NB4 (cell line): ENCODE measurements around the gene ATRNL1.

Source experiments
- DNase-seq: peaks from one replicate; pipeline ENCODE4 v3.0.0; 2010; ENCODE audit warnings: low read depth
- H3K4me3 ChIP-seq: one replicate; pipeline ENCODE4 v1.5.1; 2011; ENCODE audit warnings: mild to moderate bottlenecking, low read depth, low read length, moderate library complexity
- MYC ChIP-seq: IDR thresholded peaks from 2 replicates; pipeline ENCODE4 v1.6.1; 2011; ENCODE audit warnings: low read depth, low read length
- POLR2A ChIP-seq: IDR thresholded peaks from 2 replicates; pipeline ENCODE4 v1.6.1; 2011; ENCODE audit warnings: mild to moderate bottlenecking; ENCODE audit not compliant: insufficient read length; ENCODE audit errors: extremely low read depth
- TF ChIP-seq, protein P1 (sequence below): IDR thresholded peaks from 2 replicates; pipeline ENCODE4 v1.6.1; 2011; ENCODE audit warnings: low read depth, low read length
- TF ChIP-seq, protein P2 (sequence below): IDR thresholded peaks from one replicate; pipeline ENCODE4 v1.5.1; 2012; ENCODE audit warnings: low read depth, low read length

ATRNL1 gene

DNA sequence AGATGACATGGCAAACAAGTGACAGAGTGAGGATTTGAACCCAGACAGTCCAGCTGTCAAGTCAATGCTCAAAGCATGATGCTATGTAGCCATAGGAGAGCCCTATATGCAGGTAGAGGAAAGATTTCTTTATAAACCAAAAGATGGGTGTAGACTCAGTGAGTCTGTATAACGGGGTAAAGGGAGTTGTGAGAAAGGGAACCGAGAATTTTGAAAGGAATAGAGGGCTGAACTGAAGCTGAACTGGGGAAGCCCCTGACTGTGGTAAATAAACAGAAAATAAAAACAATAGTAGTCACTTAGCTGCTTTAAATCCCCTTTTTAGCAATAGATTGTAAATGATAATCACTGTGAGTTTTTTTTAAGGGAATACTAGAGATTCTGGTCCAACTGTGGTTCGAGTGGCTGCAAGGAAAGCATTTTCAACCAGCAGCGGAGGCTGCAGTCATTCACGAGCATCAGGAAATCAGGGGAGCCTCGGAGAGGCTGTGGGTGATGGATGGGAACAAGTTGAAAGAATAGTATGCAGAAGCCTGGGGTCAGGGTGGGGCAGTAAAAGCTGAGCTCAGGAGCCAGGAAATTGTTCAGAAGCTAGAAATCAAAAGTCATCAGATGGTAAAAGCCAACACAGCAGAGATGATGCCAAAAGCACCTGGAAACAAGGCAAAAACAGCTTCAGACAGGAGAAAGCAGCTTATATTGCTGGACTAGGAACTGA lies 786.4 kb downstream of the ATRNL1 start:
- no peak overlapping the region for H3K4me3 ChIP-seq
- TF ChIP-seq, protein P1, sequence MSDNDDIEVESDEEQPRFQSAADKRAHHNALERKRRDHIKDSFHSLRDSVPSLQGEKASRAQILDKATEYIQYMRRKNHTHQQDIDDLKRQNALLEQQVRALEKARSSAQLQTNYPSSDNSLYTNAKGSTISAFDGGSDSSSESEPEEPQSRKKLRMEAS, result no peak
- no peak for TF ChIP-seq MYC
- TF ChIP-seq, protein P2, sequence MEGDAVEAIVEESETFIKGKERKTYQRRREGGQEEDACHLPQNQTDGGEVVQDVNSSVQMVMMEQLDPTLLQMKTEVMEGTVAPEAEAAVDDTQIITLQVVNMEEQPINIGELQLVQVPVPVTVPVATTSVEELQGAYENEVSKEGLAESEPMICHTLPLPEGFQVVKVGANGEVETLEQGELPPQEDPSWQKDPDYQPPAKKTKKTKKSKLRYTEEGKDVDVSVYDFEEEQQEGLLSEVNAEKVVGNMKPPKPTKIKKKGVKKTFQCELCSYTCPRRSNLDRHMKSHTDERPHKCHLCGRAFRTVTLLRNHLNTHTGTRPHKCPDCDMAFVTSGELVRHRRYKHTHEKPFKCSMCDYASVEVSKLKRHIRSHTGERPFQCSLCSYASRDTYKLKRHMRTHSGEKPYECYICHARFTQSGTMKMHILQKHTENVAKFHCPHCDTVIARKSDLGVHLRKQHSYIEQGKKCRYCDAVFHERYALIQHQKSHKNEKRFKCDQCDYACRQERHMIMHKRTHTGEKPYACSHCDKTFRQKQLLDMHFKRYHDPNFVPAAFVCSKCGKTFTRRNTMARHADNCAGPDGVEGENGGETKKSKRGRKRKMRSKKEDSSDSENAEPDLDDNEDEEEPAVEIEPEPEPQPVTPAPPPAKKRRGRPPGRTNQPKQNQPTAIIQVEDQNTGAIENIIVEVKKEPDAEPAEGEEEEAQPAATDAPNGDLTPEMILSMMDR, result no peak
- no peak for TF ChIP-seq POLR2A
- no peak for DNase-seq

DNA sequence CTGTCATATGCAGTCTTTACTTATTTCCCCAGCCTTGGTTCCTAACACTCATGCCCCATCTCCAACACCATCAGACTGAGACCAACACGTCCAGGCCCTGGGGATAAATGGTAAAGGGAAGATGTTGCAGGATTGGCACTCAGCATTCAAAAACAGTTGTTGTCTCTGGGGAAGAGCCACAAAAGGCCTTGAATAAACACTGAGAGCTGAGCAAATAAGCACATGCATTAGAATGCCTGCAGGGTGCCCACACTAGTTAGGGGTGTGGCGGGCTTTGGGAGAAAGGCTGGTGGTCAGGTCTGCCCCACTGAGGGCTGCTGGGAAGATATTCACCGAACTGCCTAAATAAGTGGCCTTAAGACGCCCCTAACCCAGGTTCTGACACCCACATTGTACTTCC lies 788.9 kb downstream of the ATRNL1 start:
- no peak overlapping the region for H3K4me3 ChIP-seq
- TF ChIP-seq, protein P2, result no peak
- TF ChIP-seq MYC, result no peak
- no peak for TF ChIP-seq POLR2A
- TF ChIP-seq, protein P1, result no peak
- DNase-seq, result no peak

DNA sequence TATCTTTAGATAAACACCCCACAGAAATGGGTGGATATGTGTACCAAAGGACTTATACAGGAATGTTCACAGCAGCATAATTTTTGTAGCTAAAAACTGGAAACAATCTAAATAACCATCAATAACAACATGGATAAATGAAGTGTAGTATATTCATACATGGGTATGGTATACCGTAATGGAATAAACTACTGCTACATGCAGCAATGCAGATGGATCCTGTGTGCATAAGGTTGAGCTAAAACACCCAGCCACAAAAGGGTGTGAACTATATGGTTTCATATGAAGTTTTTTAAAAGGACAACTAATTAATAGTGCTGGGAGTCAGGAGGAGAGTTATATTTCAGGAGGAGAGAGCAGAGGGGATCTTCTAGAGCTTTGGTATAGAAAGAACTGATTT lies 790.2 kb downstream of the ATRNL1 start:
- H3K4me3 ChIP-seq, result no peak overlapping the region
- TF ChIP-seq, protein P1, result no peak
- no peak for TF ChIP-seq POLR2A
- TF ChIP-seq, protein P2, result no peak
- TF ChIP-seq MYC, result no peak
- no peak for DNase-seq

DNA sequence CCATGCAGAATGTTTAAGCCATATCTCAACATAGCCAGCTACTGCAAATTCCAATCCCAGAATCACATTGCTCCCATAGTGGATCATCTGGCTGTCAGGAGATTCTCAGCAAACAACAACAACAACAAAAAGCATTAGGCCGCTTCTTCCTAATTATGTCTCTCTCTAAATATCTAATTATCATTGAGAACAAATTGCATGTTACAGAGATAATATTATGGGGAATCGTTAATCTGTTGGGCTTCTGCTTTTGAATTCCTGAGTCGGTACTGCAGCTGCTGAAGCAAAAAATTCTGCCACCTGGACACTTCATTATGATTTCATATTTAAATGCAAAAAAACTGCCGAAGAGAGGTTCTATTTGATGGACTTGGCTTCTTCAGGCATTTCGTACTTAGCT lies 791.2 kb downstream of the ATRNL1 start:
- no peak overlapping the region for H3K4me3 ChIP-seq
- DNase-seq, result no peak
- TF ChIP-seq MYC (no peak), POLR2A (no peak)
- TF ChIP-seq, protein P2, result no peak
- TF ChIP-seq, protein P1, result no peak

DNA sequence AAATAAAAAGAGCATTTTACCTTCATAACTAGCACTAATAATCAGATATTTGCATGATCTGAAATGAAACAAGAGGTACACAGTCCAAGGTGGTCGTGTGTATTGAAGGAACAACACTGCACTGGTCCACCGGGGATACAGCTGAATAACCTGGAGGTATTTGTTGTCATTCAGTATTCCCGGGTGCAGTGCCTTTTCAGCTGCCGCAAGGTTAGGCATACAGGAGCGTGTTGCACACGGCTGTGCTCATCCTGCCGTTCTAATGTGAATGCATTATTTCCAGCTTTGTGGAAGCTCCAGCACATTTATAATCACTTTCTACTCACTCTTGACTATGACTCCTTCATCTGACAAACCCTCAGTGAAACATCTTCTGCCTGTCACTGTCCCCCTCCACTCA lies 802.0 kb downstream of the ATRNL1 start:
- no peak for TF ChIP-seq POLR2A
- TF ChIP-seq, protein P1, result no peak
- TF ChIP-seq MYC, result no peak
- no peak for DNase-seq
- H3K4me3 ChIP-seq, result no peak overlapping the region

DNA sequence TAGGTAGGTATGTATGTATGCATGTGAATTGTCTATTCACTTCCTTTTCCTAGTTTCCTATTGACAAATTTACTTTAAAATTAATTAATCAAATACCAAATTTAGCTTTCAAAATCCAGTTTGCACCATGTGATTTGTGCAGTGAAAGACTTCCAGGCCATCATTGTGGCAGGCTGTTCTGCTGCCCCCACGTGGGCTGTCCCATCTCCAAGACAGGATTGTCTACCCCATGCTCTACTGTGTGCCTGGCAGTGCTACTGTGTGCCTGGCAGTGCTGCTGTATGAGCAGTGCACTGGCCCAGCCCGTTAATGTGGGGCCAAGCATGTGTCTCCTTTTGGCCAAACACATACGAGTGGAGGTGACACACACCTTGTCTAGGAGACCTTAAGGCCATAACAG lies 805.1 kb downstream of the ATRNL1 start:
- DNase-seq, result no peak
- no peak overlapping the region for H3K4me3 ChIP-seq
- TF ChIP-seq POLR2A (no peak), MYC (no peak)
- TF ChIP-seq, protein P2, result no peak
